H1 (cell line): Measurements from ENCODE around the gene PRPF18. TPM values are rescaled to one million over a fixed set of nuclear protein-coding genes. Genes with fewer than 3 reads are reported as not detected.

Experiments used
- CTCF ChIA-PET: fragments of 300-600 bp; sonication (Branson Sonifier 250); formaldehyde crosslinking; loops from one replicate; lab custom pipeline; 2021; ENCODE audit not compliant: partially characterized antibody; lab: Charles Lee
- POLR2A ChIA-PET: fragments of 300-600 bp; sonication (Branson Sonifier 250); formaldehyde crosslinking; loops from one replicate; lab custom pipeline; 2021; ENCODE audit warnings: inconsistent platforms; ENCODE audit not compliant: partially characterized antibody; lab: Charles Lee
- DNase-seq, 2 experiments: peaks; one replicate each; pipeline versions ENCODE4 v3.0.0 to v3.0.0-alpha.2; 2010 to 2022; ENCODE audit warnings: low spot score in 2 of 2, low read depth in 1 of 2, mixed read lengths in 1 of 2
- FAIRE-seq: peaks from 2 replicates; lab custom pipeline; 2011; peaks lifted over from hg19 to GRCh38; lab: Jason Lieb, UNC
- H2AFZ ChIP-seq: 2 replicates; pipeline ENCODE4 v1.8.1; 2012; ENCODE audit warnings: low read length, inconsistent platforms
- H2AK5ac ChIP-seq: 2 replicates; pipeline ENCODE4 v1.6.1; 2013; ENCODE audit warnings: low read depth, low read length
- H2BK120ac ChIP-seq: replicated peaks from 2 replicates; pipeline ENCODE3; 2013; ENCODE audit warnings: low read depth, low read length, inconsistent platforms
- H2BK12ac ChIP-seq: 2 replicates; pipeline ENCODE4 v1.6.1; 2013; ENCODE audit warnings: low read depth, low read length
- H2BK15ac ChIP-seq: 2 replicates; pipeline ENCODE4 v1.6.1; 2013; ENCODE audit warnings: low read length
- H2BK20ac ChIP-seq: 2 replicates; pipeline ENCODE4 v1.6.1; 2013; ENCODE audit warnings: low read length
- H2BK5ac ChIP-seq: 2 replicates; pipeline ENCODE4 v1.6.1; 2013; ENCODE audit warnings: low read depth, low read length
- H3K14ac ChIP-seq: 2 replicates; pipeline ENCODE4 v1.6.1; 2013; ENCODE audit warnings: inconsistent platforms; ENCODE audit not compliant: insufficient read length
- H3K18ac ChIP-seq: 2 replicates; pipeline ENCODE4 v1.6.1; 2013; ENCODE audit warnings: low read length; ENCODE audit errors: extremely low read depth
- H3K23ac ChIP-seq: 2 replicates; pipeline ENCODE4 v1.6.1; 2013; ENCODE audit warnings: inconsistent platforms; ENCODE audit not compliant: insufficient read length
- H3K23me2 ChIP-seq: 2 replicates; pipeline ENCODE4 v1.6.1; 2013; ENCODE audit warnings: low read depth, low read length
- H3K27ac ChIP-seq: 2 replicates; pipeline ENCODE4 v1.6.1; 2011; ENCODE audit warnings: low read depth, low read length, inconsistent platforms
- H3K27me3 ChIP-seq, 4 experiments: replicated peaks in 1 of 4; 1 replicate in 1 of 4; 2 replicates in 3 of 4; pipeline versions ENCODE4 v1.6.1 to v1.8.1; 2011 to 2013; ENCODE audit warnings: low read length in 3 of 4, mild to moderate bottlenecking in 3 of 4, inconsistent platforms in 2 of 4, mixed read lengths in 2 of 4, moderate library complexity in 1 of 4; ENCODE audit not compliant: control insufficient read depth in 3 of 4, insufficient read depth in 3 of 4; ENCODE audit errors: extremely low read depth in 1 of 4
- H3K36me3 ChIP-seq, 4 experiments: 2 replicates each; pipeline versions ENCODE4 v1.6.1 to v1.8.1; 2011 to 2013; ENCODE audit warnings: mild to moderate bottlenecking in 4 of 4, low read length in 3 of 4, moderate library complexity in 2 of 4, control low read depth in 1 of 4, inconsistent platforms in 1 of 4; ENCODE audit not compliant: insufficient read depth in 4 of 4, control insufficient read depth in 2 of 4
- H3K4ac ChIP-seq: replicated peaks from 2 replicates; pipeline ENCODE3; 2013; ENCODE audit warnings: low read length, low read depth, mixed read lengths, inconsistent platforms; ENCODE audit not compliant: insufficient read length
- H3K4me1 ChIP-seq, 4 experiments: replicated peaks in 1 of 4; 1 replicate in 1 of 4; 2 replicates in 3 of 4; pipeline versions ENCODE4 v1.6.1 to v1.8.1; 2011 to 2013; ENCODE audit warnings: low read length in 3 of 4, inconsistent platforms in 2 of 4, mixed read lengths in 1 of 4; ENCODE audit not compliant: insufficient read depth in 4 of 4, control insufficient read depth in 3 of 4
- H3K4me2 ChIP-seq, 2 experiments: 2 replicates each; pipeline versions ENCODE4 v1.6.1 to v1.8.1; 2011 to 2013; ENCODE audit warnings: low read depth in 2 of 2, low read length in 2 of 2, control low read depth in 1 of 2, inconsistent platforms in 1 of 2, mild to moderate bottlenecking in 1 of 2; ENCODE audit not compliant: insufficient read depth in 1 of 2
- H3K4me3 ChIP-seq, 4 experiments: fragments of 200-600, 300-600 bp in 1 of 4; sonication (generic), shearing (Covaris generic), sonication (Bioruptor Twin) in 1 of 4; 2 replicates each; pipeline versions ENCODE4 v1.5.1 to v1.8.1; 2011 to 2016; ENCODE audit warnings: low read length in 4 of 4, low read depth in 3 of 4, control low read depth in 2 of 4, inconsistent platforms in 2 of 4, mild to moderate bottlenecking in 2 of 4, mixed read lengths in 1 of 4, moderate library complexity in 1 of 4; ENCODE audit not compliant: insufficient read depth in 2 of 4; ENCODE audit errors: extremely low read depth in 1 of 4
- H3K56ac ChIP-seq: replicated peaks from 2 replicates; pipeline ENCODE3; 2013; ENCODE audit warnings: low read depth, mild to moderate bottlenecking, mixed read lengths, low read length, inconsistent platforms; ENCODE audit not compliant: insufficient read length
- H3K79me1 ChIP-seq: 2 replicates; pipeline ENCODE4 v1.6.1; 2013; ENCODE audit warnings: low read depth, low read length, control low read depth
- H3K79me2 ChIP-seq, 2 experiments: 2 replicates each; pipeline versions ENCODE4 v1.6.1 to v1.8.1; 2012 to 2013; ENCODE audit warnings: low read length in 2 of 2, mild to moderate bottlenecking in 2 of 2, inconsistent platforms in 1 of 2; ENCODE audit not compliant: insufficient read depth in 2 of 2, control insufficient read depth in 1 of 2
- H3K9ac ChIP-seq, 4 experiments: replicated peaks in 1 of 4; 1 replicate in 1 of 4; 2 replicates in 3 of 4; pipeline versions ENCODE4 v1.6.1 to v1.8.1; 2011 to 2013; ENCODE audit warnings: low read depth in 3 of 4, low read length in 3 of 4, control low read depth in 2 of 4, mild to moderate bottlenecking in 2 of 4, moderate library complexity in 2 of 4, inconsistent platforms in 1 of 4; ENCODE audit errors: extremely low read depth in 1 of 4
- H3K9me3 ChIP-seq, 2 experiments: 2 replicates each; pipeline versions ENCODE4 v1.6.1 to v1.8.1; 2012 to 2013; ENCODE audit warnings: mild to moderate bottlenecking in 2 of 2, moderate library complexity in 2 of 2, control low read depth in 1 of 2, inconsistent platforms in 1 of 2, low read depth in 1 of 2, low read length in 1 of 2, mixed read lengths in 1 of 2; ENCODE audit not compliant: insufficient read depth in 2 of 2
- H4K20me1 ChIP-seq, 2 experiments: replicated peaks in 1 of 2; 2 replicates each; pipeline versions ENCODE3 to v1.8.1; 2011 to 2013; ENCODE audit warnings: inconsistent platforms in 2 of 2, low read length in 2 of 2, mild to moderate bottlenecking in 1 of 2; ENCODE audit not compliant: insufficient read depth in 2 of 2, control insufficient read depth in 1 of 2
- H4K5ac ChIP-seq: 2 replicates; pipeline ENCODE4 v1.6.1; 2013; ENCODE audit warnings: low read length, low read depth, mixed read lengths, inconsistent platforms; ENCODE audit not compliant: insufficient read length
- H4K8ac ChIP-seq: 2 replicates; pipeline ENCODE4 v1.8.0; 2013; ENCODE audit warnings: mild to moderate bottlenecking, moderate library complexity, low read length, inconsistent platforms; ENCODE audit not compliant: insufficient read depth; ENCODE audit errors: extremely low read depth
- H4K91ac ChIP-seq: replicated peaks from 2 replicates; pipeline ENCODE3; 2013; ENCODE audit warnings: low read length, mixed read lengths, inconsistent platforms; ENCODE audit not compliant: insufficient read length
- EZH2 ChIP-seq: fragments of 200-600 bp; sonication (generic); IDR thresholded peaks from 2 replicates; pipeline ENCODE4 v1.7.1; 2012; ENCODE audit warnings: low read depth, mild to moderate bottlenecking, moderate library complexity, low read length, inconsistent platforms; ENCODE audit not compliant: severe bottlenecking
- MAFK ChIP-seq: IDR thresholded peaks from 2 replicates; pipeline ENCODE4 v1.6.1; 2012; ENCODE audit warnings: low read depth, mild to moderate bottlenecking, improper control_type of control experiment, low read length
- SP1 ChIP-seq: IDR thresholded peaks from 2 replicates; pipeline ENCODE4 v1.6.1; 2011; ENCODE audit warnings: low read depth, low read length
- WGBS, 2 experiments: shearing (Covaris generic) in 1 of 2; methylation state at CpG; one replicate each; pipeline versions ENCODE4 v1.1.6 to v1.1.7; 2013 to 2015; ENCODE audit warnings: low lambda C conversion rate in 2 of 2, mixed read lengths in 2 of 2, inconsistent platforms in 1 of 2, low coverage in 1 of 2, missing lambda C conversion rate in 1 of 2; ENCODE audit not compliant: insufficient replicate concordance in 2 of 2, insufficient coverage in 1 of 2, insufficient read length in 1 of 2; ENCODE audit errors: extremely low coverage in 1 of 2, missing lambda C conversion rate in 1 of 2; 5-methylcytosine and 5-hydroxymethylcytosine counted together
- polyA plus RNA-seq, 7 experiments: library from polyadenylated mRNA; depleted of rRNA in 3 of 7; stranded (reverse) in 5 of 7; unstranded in 2 of 7; fragments of >200 nt in 5 of 7; fragments of 200-250 nt in 2 of 7; gene quantifications; 1 replicate in 5 of 7; 2 replicates in 1 of 7; 4 replicates in 1 of 7; pipeline versions ENCODE4 v1.2.1 to v1.2.3, GENCODE V29; 2011 to 2013; ENCODE audit warnings: missing spikeins in 2 of 7, mixed read lengths in 2 of 7
- total RNA-seq: library from RNA; stranded (reverse); fragmentation: NEBNext Ultra II Directional; extraction: Animal tissue kit (Norgen Biotek cat#: 25700); gene quantifications from 2 replicates; pipeline ENCODE4 v1.2.1, GENCODE V29; 2021
- TF ChIP-seq, protein P1 (sequence below): IDR thresholded peaks from 2 replicates; pipeline ENCODE4 v1.6.1; 2012; ENCODE audit warnings: inconsistent platforms

PRPF18 gene
- total and polyA plus RNA-seq, 2 of the 8 experiments (the other 6 are each of a cell fraction or from before 2014, with no cell fraction given), result 3.8 to 12.6 TPM

DNA sequence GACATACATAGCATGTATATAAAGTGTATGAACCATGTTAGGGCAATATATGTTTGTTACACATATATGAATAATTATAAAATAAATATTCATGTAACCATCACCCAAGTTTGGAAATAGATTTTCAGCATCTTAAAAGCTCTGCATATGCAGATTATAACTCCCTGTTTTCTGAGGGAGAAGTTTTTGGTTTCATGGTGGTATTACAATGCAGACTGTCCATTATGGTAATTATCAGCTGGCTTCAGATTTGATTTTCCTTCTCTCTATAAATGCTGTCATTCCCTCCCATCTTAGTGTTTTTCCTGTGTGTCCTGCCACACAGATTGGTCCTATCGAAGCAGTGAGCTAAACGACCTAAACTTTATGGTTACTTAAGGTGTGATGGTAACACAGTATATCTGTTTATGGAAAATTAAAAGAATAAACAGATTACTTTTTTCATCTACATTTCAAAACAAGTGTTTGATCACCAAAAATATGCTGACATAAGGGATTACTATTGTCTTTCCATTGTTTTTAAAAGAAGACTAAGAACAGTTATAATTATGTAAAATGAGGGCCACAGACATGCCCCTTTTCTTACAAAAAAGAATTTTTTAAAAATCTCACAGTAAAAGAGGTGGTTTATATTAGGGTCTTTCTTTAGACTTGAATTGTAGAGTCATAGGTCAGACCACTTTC lies 17.7 kb downstream of the PRPF18 start:
- H3K79me2 ChIP-seq, result no peaks in the 10 kb centered on the region
- H3K4me2 ChIP-seq, result no peak overlapping the region
- no peak for FAIRE-seq
- no peak overlapping the region for H2AFZ ChIP-seq
- H2BK120ac ChIP-seq, result no peak overlapping the region
- TF ChIP-seq EZH2 (no peak), MAFK (peak; percentile 61; the same call in 1 of the 2 replicates), SP1 (no peak)
- TF ChIP-seq, protein P1, sequence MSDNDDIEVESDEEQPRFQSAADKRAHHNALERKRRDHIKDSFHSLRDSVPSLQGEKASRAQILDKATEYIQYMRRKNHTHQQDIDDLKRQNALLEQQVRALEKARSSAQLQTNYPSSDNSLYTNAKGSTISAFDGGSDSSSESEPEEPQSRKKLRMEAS, result no peak
- H3K4ac ChIP-seq, result no peak overlapping the region
- DNase-seq, result no peak
- H3K36me3 ChIP-seq, result peaks cover 0 to 4% (median 1%) of the 10 kb centered on the region in 4 experiments; a peak in 3 of 8 replicates
- H3K14ac ChIP-seq, result no peak overlapping the region
- H3K56ac ChIP-seq, result no peak overlapping the region
- H3K27ac ChIP-seq, result no peak overlapping the region
- peaks cover 0 to 5% (median 2%) of the 10 kb centered on the region in 4 experiments; a peak in 2 of 7 replicates for H3K4me1 ChIP-seq
- no peaks in the 10 kb centered on the region for H4K20me1 ChIP-seq
- no peaks in the 10 kb centered on the region for H3K9me3 ChIP-seq
- no peak overlapping the region for H2BK12ac ChIP-seq
- H4K91ac ChIP-seq, result no peak overlapping the region
- no peaks in the 10 kb centered on the region for H3K23me2 ChIP-seq
- no peak overlapping the region for H3K18ac ChIP-seq
- no peak overlapping the region for H3K23ac ChIP-seq
- H2BK20ac ChIP-seq, result no peak overlapping the region
- no peak overlapping the region for H3K4me3 ChIP-seq
- no peak overlapping the region for H2AK5ac ChIP-seq
- 95% methylated on average over 2 of the region's 2 CpGs; no CpG with 5 or more reads in 1 of the 2 experiments for WGBS, 2 experiments
- H3K27me3 ChIP-seq, result no peaks in the 10 kb centered on the region
- POLR2A ChIA-PET, result no interaction called here
- CTCF ChIA-PET, result interaction anchor here (0.9 to 2.0 kb wide), 7 partner anchors 9 to 433 kb away, joined by 3 to 6 read pairs (median 4); partner anchors contain the start of gene PRPF18
- H3K9ac ChIP-seq, result no peak overlapping the region
- H3K79me1 ChIP-seq, result no peaks in the 10 kb centered on the region
- no peak overlapping the region for H4K8ac ChIP-seq
- H2BK15ac ChIP-seq, result no peak overlapping the region
- no peak overlapping the region for H4K5ac ChIP-seq
- H2BK5ac ChIP-seq, result no peak overlapping the region
